ENCODE results near the gene BPIFB6.

Gene BPIFB6

GRCh38 chr20:33002087-33002808 lies 29.2 kb upstream of the BPIFB6 start:
- DNase-seq, result no peak

GRCh38 chr20:33004141-33004751 lies 27.2 kb upstream of the BPIFB6 start, which contains the start of gene SUN5:
TSS of gene SUN5 (minus strand) at chr20:33004433. CDS start at chr20:33004340, 93 bp downstream.
- DNase-seq, result no peak

GRCh38 chr20:33005132-33005566 lies 26.3 kb upstream of the BPIFB6 start:
- DNase-seq, result peak; percentile 40

GRCh38 chr20:33005908-33006775 lies 25.3 kb upstream of the BPIFB6 start:
- no peak for DNase-seq

GRCh38 chr20:33006776-33007375 lies 24.6 kb upstream of the BPIFB6 start:
- DNase-seq, result no peak

- no peak for DNase-seq
Observed at GRCh38 chr20:33007376-33008335, 23.8 kb upstream of the BPIFB6 start, which contains the start of gene BPIFB2. TSS of gene BPIFB2 (plus strand) at chr20:33007704. CDS start at chr20:33008575, 871 bp downstream.

- DNase-seq, result no peak
Observed at GRCh38 chr20:33008336-33009213, 22.9 kb upstream of the BPIFB6 start.

- no peak for DNase-seq
Observed at GRCh38 chr20:33009214-33010132, 22.0 kb upstream of the BPIFB6 start.

GRCh38 chr20:33010133-33010504 lies 21.3 kb upstream of the BPIFB6 start:
- DNase-seq, result no peak

GRCh38 chr20:33010674-33011449 lies 20.6 kb upstream of the BPIFB6 start:
- no peak for DNase-seq

GRCh38 chr20:33012327-33013189 lies 18.9 kb upstream of the BPIFB6 start:
- DNase-seq, result no peak

GRCh38 chr20:33013701-33014326 lies 17.6 kb upstream of the BPIFB6 start:
- DNase-seq, result no peak

GRCh38 chr20:33014336-33015113 lies 16.9 kb upstream of the BPIFB6 start:
- DNase-seq, result no peak

- DNase-seq, result no peak
Observed at GRCh38 chr20:33015114-33015484, 16.3 kb upstream of the BPIFB6 start.

- no peak for DNase-seq
Observed at GRCh38 chr20:33015700-33016580, 15.5 kb upstream of the BPIFB6 start.

Data from activated CD4-positive, CD25-positive, alpha-beta regulatory T cell treated with anti-CD3 and anti-CD28 coated beads, Interleukin-2, amount 50 U/mL, for 72 hours (primary cell).